GM21529 (cell line): ENCODE results near the gene TBCK.

ENCODE experiments used
- ATAC-seq: cut with Tn5 transposase; IDR thresholded peaks from one replicate; pipeline ENCODE4 v1.9.1; 2021; ENCODE audit not compliant: unreplicated experiment

TBCK gene

GRCh38 chr4:106315968-106316772 is at the start of gene TBCK, which contains the start of gene AIMP1:
Gene TBCK, minus strand, starts transcription at chr4:106316209. Its CDS starts 7,249 bp downstream, at chr4:106308960.
Gene AIMP1, plus strand, starts transcription at chr4:106316550. Its CDS starts 8,460 bp downstream, at chr4:106325010.
- ATAC-seq, result peak; percentile 86

- ATAC-seq, result no peak
These were observed 49.6 kb upstream of the TBCK start for GRCh38 chr4:106365613-106366012.

- ATAC-seq, result no peak
These were observed 48.3 kb upstream of the TBCK start for GRCh38 chr4:106364282-106364681.

GRCh38 chr4:106362086-106362825 is 46.2 kb upstream of the TBCK start:
- no peak for ATAC-seq

GRCh38 chr4:106358899-106359298 is 42.9 kb upstream of the TBCK start:
- no peak for ATAC-seq

GRCh38 chr4:106355193-106355592 is 39.2 kb upstream of the TBCK start:
- no peak for ATAC-seq

GRCh38 chr4:106353786-106354185 is 37.8 kb upstream of the TBCK start:
- no peak for ATAC-seq

- no peak for ATAC-seq
These were observed 35.0 kb upstream of the TBCK start for GRCh38 chr4:106351016-106351415.

- ATAC-seq, result no peak
These were observed 31.2 kb upstream of the TBCK start for GRCh38 chr4:106347167-106347566.

GRCh38 chr4:106344647-106344970 is 28.6 kb upstream of the TBCK start:
- no peak for ATAC-seq

- ATAC-seq, result no peak
These were observed 28.0 kb upstream of the TBCK start for GRCh38 chr4:106343865-106344646.

- ATAC-seq, result no peak
These were observed 24.8 kb upstream of the TBCK start for GRCh38 chr4:106340774-106341173.

GRCh38 chr4:106339431-106339830 is 23.4 kb upstream of the TBCK start:
- no peak for ATAC-seq

- ATAC-seq, result no peak
These were observed 22.7 kb upstream of the TBCK start for GRCh38 chr4:106338671-106339070.

GRCh38 chr4:106337916-106338315 is 21.9 kb upstream of the TBCK start:
- ATAC-seq, result no peak

GRCh38 chr4:106336618-106337017 is 20.6 kb upstream of the TBCK start:
- ATAC-seq, result no peak

- ATAC-seq, result no peak
These were observed 18.9 kb upstream of the TBCK start for GRCh38 chr4:106334741-106335470.

GRCh38 chr4:106333186-106333585 is 17.2 kb upstream of the TBCK start:
- ATAC-seq, result no peak

GRCh38 chr4:106329041-106329618 is 13.1 kb upstream of the TBCK start:
- ATAC-seq, result peak; percentile 90

- ATAC-seq, result no peak
These were observed 9.8 kb upstream of the TBCK start for GRCh38 chr4:106325800-106326199.
